Activated CD4-positive, alpha-beta T cell treated with anti-CD3 and anti-CD28 coated beads, Interleukin-2, amount 50 U/mL, for 24 hours (primary cell): ENCODE measurements around the gene ZNF205.
"Not testable (repeated sequence)": the region's sequence is repeated elsewhere in the genome, so short reads cannot be mapped to it uniquely, and the experiment has no call there.

Source experiments
- DNase-seq, 2 donors: peaks; one replicate each; pipeline ENCODE4 v3.0.0-alpha.2; 2020; ENCODE audit warnings: low read depth in 1 of 2, low spot score in 1 of 2

ZNF205 gene

GRCh38 chr16:3165111-3165822 is 52.9 kb downstream of the ZNF205 start:
- no peak for DNase-seq

- no peak for DNase-seq
Observed at GRCh38 chr16:3166505-3166886, 54.1 kb downstream of the ZNF205 start.

GRCh38 chr16:3168729-3169128 is 56.3 kb downstream of the ZNF205 start:
- DNase-seq, result not testable (repeated sequence)
